Activated gamma-delta T cell (primary cell): ENCODE measurements around the gene PTPRE.

Experiments used
- DNase-seq: peaks from one replicate; lab custom pipeline; 2025; lab: John Stamatoyannopoulos, UW

The PTPRE gene

GRCh38 chr10:128046156-128046952 is 139.5 kb downstream of the PTPRE start:
- no peak for DNase-seq

DNA sequence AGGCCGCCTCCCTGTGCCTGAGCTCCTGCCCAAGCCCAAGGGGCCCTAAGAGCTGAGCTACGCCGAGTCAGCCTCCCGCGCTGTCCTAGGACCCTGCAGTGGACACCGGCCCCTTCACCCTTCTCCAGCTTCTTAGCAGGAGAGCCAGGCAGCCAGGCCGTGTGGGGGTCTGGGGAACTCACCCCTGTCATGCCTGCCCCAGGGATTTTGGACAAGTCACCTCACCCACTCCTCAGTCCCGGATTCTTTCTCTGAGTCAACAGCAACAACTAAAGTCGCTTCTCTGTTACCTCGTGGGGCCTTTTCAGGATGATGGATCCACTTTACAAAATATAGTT is 140.0 kb downstream of the PTPRE start:
- DNase-seq: no peak

DNA sequence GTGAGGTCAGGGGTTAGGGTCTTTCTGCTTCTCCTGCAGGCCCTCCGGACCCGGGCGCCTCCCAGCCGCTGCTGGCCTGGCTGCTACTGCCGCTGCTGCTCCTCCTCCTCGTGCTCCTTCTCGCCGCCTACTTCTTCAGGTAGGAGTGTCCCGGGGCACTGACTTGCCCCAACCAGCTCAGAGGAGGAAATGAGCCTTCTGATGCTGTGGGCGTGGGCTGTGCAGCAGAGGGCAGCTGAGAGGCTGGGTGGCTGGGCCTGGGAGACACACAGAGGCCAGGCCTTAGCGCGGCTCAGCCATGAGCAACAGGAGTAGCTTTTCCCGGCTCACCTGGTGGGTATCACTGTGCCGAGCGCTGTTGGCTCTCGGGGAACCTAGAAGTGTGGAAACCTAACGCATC is 140.4 kb downstream of the PTPRE start:
- peak; percentile 51 for DNase-seq

DNA sequence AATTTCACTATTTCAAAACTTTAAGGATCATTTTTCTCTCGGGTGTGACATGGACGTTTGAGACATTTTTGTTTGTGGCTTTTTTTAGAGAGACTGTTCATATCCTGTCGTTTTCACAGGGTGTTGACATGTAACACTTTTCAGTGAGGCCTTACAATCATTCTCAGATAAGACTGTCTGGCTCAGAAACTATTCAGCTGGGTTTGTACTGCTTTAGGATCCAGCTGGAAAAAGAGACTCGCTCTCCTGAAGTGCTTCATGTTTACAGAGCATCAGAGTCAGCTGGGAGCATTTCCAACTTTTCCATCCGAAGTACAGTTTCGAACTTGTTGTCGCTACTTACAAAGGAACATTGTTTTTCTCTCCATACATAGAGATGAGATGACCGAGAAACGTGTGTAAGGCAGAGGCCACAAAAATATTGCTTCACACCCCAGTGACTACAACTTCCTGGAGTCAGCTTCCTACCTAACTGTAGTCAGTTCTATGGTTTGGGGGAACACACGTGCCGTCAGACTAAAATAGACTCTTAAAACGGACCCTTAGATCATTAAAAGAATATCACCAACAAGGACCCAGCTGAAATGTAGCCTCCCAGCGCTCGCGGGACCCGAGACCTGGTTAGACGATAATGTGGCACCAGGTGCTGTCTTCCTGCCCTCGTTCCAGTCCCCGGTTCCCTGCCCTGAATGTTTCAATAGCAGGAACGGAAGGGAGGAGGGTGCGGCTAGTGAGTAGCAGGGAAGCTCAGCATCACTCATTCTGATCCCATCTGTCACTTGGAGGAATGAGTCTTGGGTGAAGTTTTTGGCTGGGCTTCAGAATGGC is 141.3 kb downstream of the PTPRE start:
- DNase-seq: no peak

DNA sequence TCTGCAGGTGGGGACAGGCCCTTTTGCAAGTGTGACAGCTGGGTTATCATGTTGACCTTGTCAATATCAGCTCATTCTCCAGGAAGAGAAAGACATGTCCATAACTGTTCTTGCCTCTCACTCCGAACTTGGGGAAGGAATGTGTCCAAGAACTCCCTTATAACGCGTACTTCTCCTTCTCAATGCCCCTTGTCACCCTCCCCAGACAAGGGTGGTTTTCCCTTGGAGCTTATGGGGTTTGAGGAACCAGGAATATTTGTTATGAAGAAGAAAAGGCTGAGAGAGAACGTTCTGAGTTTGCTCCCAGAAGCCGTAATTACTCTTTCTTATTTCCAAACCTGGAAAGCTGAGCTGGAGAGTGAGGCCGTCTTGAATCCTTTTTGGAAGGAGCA is 141.9 kb downstream of the PTPRE start:
- no peak for DNase-seq

DNA sequence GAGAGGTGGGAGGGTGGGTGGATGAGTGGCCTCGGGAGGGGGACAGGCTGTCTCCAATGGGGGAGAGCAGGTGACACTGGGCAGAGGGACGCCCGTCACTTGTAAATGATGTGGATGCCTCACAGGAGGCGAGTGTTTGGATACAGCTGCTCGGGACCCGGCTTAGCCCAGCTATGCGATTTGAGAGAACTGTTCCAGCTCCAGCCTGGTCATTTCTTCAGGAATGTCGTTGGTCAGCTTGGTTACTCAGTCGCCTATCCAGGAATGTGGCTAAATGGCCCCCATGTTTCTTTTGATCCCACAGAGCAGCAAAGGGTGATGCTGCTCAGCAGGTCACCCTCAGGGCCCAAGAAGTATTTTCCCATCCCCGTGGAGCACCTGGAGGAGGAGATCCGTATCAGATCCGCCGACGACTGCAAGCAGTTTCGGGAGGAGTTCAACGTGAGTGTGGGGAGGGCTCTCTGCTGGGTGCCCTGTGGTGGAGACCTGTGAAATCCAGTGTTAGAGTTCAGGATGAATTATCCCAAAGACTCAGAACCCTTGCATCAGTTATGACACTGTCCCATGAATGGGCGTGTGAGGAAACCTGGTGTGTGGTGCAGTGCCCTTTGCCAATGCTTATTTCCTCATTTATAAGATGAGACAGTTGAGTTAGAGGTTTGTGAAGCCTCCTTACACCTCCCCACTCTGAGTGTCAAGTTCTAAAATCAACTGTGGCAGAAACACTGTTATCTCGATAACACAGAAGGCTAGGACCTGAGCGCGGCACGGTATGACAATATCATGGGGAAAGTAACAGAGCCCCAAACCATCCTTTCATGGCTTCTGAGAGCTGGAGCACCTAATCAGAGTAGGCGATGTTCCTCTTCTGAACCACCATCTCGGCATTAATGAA is 142.6 kb downstream of the PTPRE start:
- no peak for DNase-seq

GRCh38 chr10:128050121-128050516 is 143.2 kb downstream of the PTPRE start:
- no peak for DNase-seq

DNA sequence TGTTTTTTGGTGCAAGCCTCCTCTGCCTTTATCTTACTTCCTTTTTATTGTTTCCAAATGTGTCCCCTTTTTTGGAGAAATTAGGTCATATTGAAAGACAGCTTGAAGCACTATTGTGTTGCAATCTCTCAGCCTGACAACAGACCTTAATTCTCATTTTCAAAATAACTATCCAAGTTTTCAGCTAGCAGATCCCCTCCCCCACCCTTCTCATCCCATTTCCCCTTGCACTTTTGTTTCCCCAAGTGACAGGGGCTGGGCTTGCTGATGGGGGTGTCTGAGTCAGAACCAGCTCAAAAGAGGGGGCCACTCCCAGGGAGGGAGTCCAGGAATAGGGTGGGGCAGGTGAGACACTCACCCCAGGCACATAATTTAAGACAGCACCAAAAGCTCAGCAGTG is 144.0 kb downstream of the PTPRE start:
- DNase-seq: no peak

DNA sequence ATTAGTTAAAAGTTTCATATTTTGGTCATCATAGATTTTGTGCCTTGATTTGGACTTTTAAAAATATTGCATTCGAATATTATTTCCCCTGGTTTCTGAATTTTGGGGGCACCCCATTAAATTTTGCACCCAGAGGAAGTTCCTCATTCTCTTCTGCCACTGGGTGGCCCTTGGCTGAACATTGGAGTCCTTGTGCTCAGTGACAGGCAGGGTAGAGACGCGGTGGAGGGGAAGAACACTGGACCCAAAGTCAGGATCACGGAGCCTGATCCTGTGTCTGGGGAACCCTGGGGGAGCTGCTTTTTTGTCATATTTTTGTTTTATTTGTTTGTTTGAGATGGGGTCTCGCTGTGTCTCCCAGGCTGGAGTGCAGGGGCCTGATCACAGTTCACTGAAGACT is 144.6 kb downstream of the PTPRE start:
- DNase-seq: no peak

GRCh38 chr10:128052696-128053095 is 145.8 kb downstream of the PTPRE start:
- no peak for DNase-seq

DNA sequence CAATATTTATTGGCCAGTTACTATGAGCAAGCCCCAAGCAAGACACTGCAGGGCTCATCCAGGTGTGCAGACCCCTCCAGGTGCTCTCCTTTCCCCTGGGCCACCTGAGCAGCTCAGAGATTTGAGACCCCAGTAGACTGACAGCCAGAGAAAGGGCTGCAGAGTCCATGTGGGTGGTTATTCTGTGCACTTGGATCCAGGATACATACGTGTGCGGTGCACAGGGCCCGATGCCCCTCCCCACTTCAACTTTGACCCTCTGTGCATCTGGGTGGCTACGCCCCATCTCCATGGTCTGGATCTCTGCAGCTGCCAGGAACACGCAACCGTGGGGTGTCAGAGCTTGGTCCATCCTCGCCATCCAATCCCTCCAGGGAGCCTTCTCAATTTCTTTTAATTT is 146.5 kb downstream of the PTPRE start:
- no peak for DNase-seq

- no peak for DNase-seq
Observed at GRCh38 chr10:128054163-128054970, 147.5 kb downstream of the PTPRE start.

DNA sequence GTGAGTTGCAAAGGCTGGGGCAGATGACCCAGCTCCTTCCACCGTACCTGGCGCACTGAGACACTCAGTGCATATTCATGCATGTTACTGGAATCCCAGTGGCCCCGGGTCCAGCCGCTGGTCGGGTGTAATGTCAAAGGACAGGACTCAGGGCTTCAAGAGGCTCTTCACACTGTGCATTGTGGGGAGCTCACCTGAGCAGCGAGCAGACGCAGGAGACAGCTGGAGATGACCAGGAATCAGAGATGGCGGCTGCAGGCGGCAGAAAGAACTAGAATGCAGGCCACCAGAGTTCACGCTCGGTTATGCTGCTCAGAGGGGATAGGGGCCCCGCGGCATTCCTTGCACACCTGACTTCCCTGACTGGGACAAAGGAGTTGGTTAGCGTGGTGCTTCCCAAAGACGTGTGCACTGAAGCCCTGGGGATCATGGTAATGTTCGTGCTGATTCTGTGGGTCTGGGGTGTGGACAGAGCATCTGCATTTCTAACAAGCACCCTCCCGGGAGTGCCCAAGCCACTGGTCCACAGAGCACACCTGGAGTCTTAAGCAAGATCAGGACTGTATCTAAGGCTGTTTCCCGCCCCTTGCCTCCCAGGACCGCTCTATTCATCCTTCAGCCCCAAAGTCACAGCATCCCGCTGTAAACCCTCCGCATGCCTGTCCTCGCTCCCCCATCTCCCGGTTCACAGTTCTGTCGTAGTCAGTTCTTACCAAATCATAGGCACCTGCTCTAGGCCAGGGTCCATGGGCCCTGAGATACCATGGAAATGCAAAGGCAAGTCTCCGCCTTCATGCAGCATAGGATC is 148.4 kb downstream of the PTPRE start:
- no peak for DNase-seq

DNA sequence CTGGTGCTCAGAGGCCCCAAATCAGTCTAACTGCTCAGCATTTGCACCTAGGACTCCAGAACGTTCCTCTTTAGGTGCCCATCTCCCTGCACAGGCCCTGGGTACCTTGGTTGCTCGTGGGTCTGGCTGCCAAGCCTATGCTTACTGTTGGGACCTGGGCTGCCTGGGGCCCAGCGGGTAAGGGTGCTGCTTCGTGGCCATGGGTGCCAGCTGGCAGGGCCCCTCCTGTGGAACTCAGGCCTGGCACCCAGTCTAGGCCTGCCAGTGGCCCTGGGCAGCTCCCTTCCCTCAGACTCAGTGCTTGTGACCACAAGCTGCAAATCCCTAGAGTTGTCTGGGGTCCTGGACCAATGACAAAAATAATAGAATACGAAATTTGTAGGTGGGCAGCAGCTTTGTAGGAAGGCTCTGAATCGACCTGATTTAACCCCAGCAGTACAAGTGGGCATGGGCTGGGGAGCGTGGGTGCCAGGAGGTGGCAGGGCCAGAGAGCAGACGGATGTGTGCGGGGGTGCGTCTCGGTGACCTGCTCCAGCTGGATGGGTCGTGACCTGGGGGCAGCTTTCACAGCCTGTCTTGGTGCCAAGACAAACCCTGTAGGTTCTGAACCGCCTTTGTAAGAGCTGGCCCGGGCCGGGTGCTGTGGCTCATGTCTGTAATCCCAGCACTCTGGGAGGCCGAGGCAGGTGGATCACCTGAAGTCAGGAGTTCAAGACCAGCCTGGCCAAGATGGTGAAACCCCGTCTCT is 149.6 kb downstream of the PTPRE start:
- no peak for DNase-seq

DNA sequence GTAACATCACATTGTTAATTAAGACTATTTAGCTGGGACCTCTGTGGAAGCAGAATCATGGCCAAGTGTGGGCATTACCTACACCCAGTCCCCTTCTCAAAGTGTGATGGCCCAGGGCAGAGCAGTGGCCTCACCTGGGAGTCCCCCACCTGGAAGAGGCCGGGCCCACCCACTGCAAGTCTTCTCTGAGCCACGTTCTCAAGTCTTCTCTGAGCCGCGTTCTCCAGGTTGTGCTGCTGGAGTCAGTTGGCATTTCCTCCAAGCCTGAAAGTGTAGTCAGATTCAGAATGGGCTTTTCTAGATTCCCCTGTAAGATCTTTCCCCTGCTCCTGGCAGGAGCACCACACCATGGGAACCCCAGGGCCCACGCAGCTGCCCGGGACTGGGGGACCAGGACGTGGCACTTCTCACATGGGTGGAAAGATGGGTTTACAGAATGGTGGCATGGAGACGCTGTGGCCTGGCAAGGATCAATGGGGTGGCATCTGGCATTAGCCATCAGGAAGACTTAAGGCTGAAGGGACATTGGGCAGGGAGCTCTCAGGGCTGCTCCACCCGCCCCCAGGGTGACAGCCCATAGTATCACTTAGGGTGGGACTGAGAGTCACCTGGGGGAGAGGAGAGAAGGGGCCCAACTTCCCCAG is 151.3 kb downstream of the PTPRE start:
- no peak for DNase-seq

DNA sequence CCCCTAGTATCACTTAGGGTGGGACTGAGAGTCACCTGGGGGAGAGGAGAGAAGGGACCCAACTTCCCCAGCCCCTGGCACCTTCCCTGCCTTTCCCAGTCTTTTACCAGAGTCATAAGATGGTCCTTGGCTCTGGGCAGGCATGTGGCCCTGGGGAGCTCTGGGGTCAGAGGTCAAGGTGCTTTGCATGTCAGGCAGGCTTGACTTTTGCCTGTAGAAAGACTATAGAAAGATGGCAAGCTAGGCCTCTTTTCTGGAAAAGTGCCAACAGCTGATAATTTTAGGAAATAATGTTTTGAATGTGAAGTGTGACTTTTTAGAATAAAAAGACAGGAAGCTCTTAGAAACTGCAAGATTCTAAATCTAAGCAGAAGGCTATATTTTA is 151.8 kb downstream of the PTPRE start:
- DNase-seq: no peak

DNA sequence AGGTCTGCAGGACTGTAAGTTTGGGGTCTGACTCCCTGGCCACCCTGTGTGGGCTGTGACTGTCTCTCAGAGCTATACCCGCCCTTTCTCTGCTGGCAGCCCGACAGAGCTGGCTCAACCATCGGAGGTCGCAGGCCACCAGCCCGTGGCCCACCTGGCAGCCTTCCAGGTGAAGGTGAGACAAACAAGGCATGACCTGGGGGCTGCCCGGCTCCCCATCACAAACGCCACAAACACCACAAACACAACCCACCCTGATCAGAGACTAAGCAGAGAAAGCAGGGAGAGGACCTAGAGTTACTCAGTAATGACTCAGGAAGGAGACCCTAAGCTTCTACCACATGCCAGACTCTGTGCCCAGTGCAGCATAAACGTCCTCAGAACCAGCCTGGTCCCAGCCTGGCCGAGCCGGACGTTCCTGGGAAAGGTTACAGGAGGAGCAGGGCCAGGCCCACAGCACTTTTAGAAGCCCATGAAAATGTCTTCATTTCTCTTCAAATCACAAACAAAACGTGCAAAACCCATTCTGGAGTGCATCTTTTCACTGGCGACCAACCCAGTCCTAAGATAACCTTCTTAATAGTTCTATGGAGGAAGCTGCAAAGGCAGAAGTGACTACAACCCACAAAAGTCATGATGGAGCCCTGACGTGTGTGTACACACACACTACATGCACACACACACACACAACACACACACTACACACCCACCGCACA is 152.5 kb downstream of the PTPRE start:
- peak; percentile 25 for DNase-seq

DNA sequence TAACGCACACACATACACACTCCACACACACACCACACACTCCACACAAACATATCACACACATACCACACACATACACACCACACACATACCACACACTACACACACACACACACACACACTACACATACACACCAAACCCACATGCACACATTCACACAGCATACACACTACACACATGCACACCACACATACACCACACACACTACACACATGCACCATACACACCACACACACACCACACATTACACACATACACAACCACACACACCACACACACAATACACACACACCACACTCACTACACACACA is 153.0 kb downstream of the PTPRE start:
- DNase-seq: no peak
